Fibroblast of mammary gland (primary cell): ENCODE data around the gene SNED1.

Experiments used
- DNase-seq: peaks from one replicate; pipeline ENCODE4 v3.0.0-alpha.2; 2010; ENCODE audit warnings: low read depth
- H3K4me3 ChIP-seq: 2 replicates; pipeline ENCODE4 v1.5.1; 2011; ENCODE audit warnings: low read depth, mild to moderate bottlenecking, low read length, moderate library complexity; ENCODE audit not compliant: control insufficient read depth
- CTCF ChIP-seq: conservative IDR thresholded peaks from 2 replicates; pipeline ENCODE4 v1.5.1; 2011; ENCODE audit warnings: low read depth, low read length, inconsistent platforms; ENCODE audit not compliant: control insufficient read depth, insufficient read depth

The SNED1 gene

GRCh38 chr2:241130316-241130715, 131.9 kb downstream of the SNED1 start:
- no peak overlapping the region for H3K4me3 ChIP-seq
- TF ChIP-seq CTCF: no peak
- DNase-seq: no peak

GRCh38 chr2:241131531-241131930, 133.1 kb downstream of the SNED1 start:
- TF ChIP-seq CTCF: no peak
- DNase-seq: no peak
- H3K4me3 ChIP-seq: no peak overlapping the region

- H3K4me3 ChIP-seq: no peak overlapping the region
- TF ChIP-seq CTCF: no peak
- DNase-seq: no peak
Observed at GRCh38 chr2:241132538-241133435, 134.4 kb downstream of the SNED1 start.

GRCh38 chr2:241133436-241133820, 135.0 kb downstream of the SNED1 start:
- no peak for DNase-seq
- H3K4me3 ChIP-seq: no peak overlapping the region
- no peak for TF ChIP-seq CTCF

GRCh38 chr2:241134711-241135110, 136.3 kb downstream of the SNED1 start:
- no peak overlapping the region for H3K4me3 ChIP-seq
- DNase-seq: no peak
- TF ChIP-seq CTCF: no peak

- DNase-seq: no peak
- no peak for TF ChIP-seq CTCF
- no peak overlapping the region for H3K4me3 ChIP-seq
Observed at GRCh38 chr2:241135737-241136136, 137.3 kb downstream of the SNED1 start.
